Nephron progenitor cell (in vitro differentiated cells): ENCODE results near the gene A3GALT2.
A peak's percentile ranks its signal among the peaks of the same experiment; 100 is the strongest.

Experiments
- DNase-seq: peaks from one replicate; pipeline ENCODE4 v3.0.0; 2021
- H3K27ac Mint-ChIP-seq: 2 replicates; pipeline ENCODE4 v1.8.0; 2021; ENCODE audit warnings: mild to moderate bottlenecking, moderate library complexity, mixed read lengths
- H3K27me3 Mint-ChIP-seq: 2 replicates; pipeline ENCODE4 v1.8.0; 2021; ENCODE audit warnings: mild to moderate bottlenecking, low read depth, mixed read lengths; ENCODE audit not compliant: poor library complexity
- H3K36me3 Mint-ChIP-seq: 2 replicates; pipeline ENCODE4 v1.8.0; 2021; ENCODE audit warnings: low read depth, mixed read lengths
- H3K4me1 Mint-ChIP-seq: 2 replicates; pipeline ENCODE4 v1.8.0; 2021; ENCODE audit warnings: mixed read lengths
- H3K4me3 Mint-ChIP-seq: 2 replicates; pipeline ENCODE4 v1.8.0; 2021; ENCODE audit warnings: mild to moderate bottlenecking, moderate library complexity, mixed read lengths
- H3K9me3 Mint-ChIP-seq: 2 replicates; pipeline ENCODE4 v1.8.0; 2021; ENCODE audit warnings: mild to moderate bottlenecking, moderate library complexity, mixed read lengths
- CTCF ChIP-seq: fragments of 200-600 bp; sonication (generic); IDR thresholded peaks from 2 replicates; pipeline ENCODE4 v1.5.0; 2021; ENCODE audit warnings: antibody characterized with exemption

A3GALT2 gene

GRCh38 chr1:33273406-33273805 is 47.5 kb downstream of the A3GALT2 start:
- Mint-ChIP-seq H3K4me3 (no peak overlapping the region), H3K27ac (peak overlapping the region; percentile 51)

DNA sequence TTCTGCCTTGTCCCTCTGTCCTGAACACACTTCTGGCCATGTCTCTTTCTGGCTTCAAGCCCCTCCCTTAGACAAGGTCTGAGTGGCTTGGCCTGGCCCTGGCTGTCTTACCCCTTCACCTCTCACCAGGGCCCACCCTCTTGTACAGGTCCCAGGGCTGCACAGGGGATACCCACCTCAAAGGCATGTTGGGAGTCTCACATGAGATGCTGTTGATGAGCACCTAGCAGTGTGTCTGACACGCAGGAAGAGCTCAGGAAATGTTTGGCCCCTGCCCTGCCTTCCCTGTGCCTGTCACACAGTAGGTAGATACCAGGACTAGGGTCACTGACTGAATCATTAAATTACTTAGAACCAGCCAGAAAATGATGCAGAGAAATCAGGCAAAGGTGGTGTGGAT is 48.0 kb downstream of the A3GALT2 start:
- Mint-ChIP-seq H3K9me3 (no peaks in the 10 kb centered on the region), H3K27me3 (no peaks in the 10 kb centered on the region), H3K4me3 (no peak overlapping the region), H3K36me3 (peaks cover 34% of the 10 kb centered on the region), H3K4me1 (peaks cover 50% of the 10 kb centered on the region), H3K27ac (peak overlapping the region; percentile 81)
- no peak for DNase-seq
- TF ChIP-seq CTCF: no peak

More at GRCh38 chr1:33273406-33273805, 47.5 kb downstream of the A3GALT2 start:
- no peak for TF ChIP-seq CTCF
- Mint-ChIP-seq H3K9me3 (no peaks in the 10 kb centered on the region), H3K36me3 (peaks cover 36% of the 10 kb centered on the region), H3K4me1 (peaks cover 46% of the 10 kb centered on the region), H3K27me3 (no peaks in the 10 kb centered on the region)
- no peak for DNase-seq

DNA sequence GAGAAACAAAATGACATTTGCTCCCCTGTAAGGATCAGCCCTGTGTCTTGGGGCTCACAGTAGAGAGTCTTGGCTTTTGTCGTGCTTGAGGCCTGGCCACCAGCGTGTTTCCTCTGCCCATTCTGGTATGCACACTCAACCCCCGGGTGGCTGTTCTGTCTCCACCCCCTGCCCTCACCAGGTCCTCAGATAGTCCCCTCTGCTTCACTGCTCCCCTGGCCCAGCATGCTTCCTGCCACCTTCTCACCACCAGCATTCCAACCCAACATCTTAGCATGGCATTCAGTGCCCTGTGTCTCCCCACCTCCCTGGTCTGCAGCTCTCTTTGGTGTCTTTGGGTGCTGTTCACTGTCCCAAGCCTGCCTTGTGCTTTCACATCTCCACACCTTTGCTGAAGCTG is 48.4 kb downstream of the A3GALT2 start:
- peak overlapping the region; percentile 81 for H3K27ac Mint-ChIP-seq
- H3K27me3 Mint-ChIP-seq: no peaks in the 10 kb centered on the region
- H3K9me3 Mint-ChIP-seq: no peaks in the 10 kb centered on the region
- H3K4me3 Mint-ChIP-seq: no peak overlapping the region
- no peak for TF ChIP-seq CTCF
- no peak for DNase-seq
- H3K4me1 Mint-ChIP-seq: peaks cover 55% of the 10 kb centered on the region
- peaks cover 31% of the 10 kb centered on the region for H3K36me3 Mint-ChIP-seq

DNA sequence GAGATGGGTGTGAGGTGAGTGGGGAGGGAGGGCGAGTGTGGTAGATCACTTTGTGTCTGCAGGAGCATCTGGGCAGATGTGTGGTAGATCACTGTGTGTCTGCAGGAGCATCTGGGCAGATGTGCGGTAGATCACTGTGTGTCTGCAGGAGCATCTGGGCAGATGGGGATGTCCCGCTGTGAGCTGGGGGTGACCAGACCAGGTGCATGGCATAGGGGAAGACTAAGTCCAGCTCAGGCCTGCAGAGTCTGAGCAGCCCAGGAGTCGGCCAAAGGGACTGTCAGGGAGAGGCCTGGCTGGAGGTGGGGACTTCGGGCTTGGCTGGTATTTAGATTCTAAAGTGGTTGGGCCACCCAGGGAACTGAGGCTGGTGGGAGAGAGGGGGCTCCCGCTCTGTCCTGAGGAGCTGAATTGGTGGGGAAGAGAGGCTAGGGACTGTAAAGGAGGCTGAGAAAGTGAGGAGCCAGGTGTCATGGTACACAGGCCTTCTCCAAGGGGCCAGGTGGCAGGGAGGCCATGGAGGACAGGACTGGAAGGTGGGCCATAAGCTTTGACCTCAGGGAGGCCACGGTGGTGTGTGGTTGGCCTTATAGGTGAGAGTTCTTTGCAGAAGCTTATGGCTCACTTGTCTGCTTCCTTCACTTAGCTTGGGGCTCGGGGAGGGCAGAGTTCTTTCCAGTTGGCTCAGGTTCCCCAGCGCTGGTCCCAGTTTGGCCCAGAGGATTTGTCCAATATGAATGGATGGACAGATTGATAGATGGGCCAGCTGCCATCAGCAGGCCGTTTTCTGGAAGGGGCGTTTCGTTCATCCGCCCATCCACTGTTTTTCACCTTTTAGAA is 49.0 kb downstream of the A3GALT2 start:
- no peaks in the 10 kb centered on the region for H3K27me3 Mint-ChIP-seq
- TF ChIP-seq CTCF: no peak
- peak overlapping the region; percentile 89 for H3K27ac Mint-ChIP-seq
- peaks cover 25% of the 10 kb centered on the region for H3K36me3 Mint-ChIP-seq
- DNase-seq: no peak
- no peaks in the 10 kb centered on the region for H3K9me3 Mint-ChIP-seq
- H3K4me1 Mint-ChIP-seq: peaks cover 60% of the 10 kb centered on the region
- H3K4me3 Mint-ChIP-seq: no peak overlapping the region

- Mint-ChIP-seq H3K27ac (peak overlapping the region; percentile 87), H3K36me3 (peaks cover 21% of the 10 kb centered on the region)
These were observed 50.0 kb downstream of the A3GALT2 start for GRCh38 chr1:33270808-33271465.

More at GRCh38 chr1:33270808-33271465, 50.0 kb downstream of the A3GALT2 start:
- H3K27me3 Mint-ChIP-seq: no peaks in the 10 kb centered on the region
- DNase-seq: no peak
- H3K4me1 Mint-ChIP-seq: peaks cover 60% of the 10 kb centered on the region
- H3K9me3 Mint-ChIP-seq: no peaks in the 10 kb centered on the region
- no peak overlapping the region for H3K4me3 Mint-ChIP-seq
- no peak for TF ChIP-seq CTCF
